ENCODE measurements around the gene SPOCK3.

GRCh38 chr4:166987026-166987425, 247.3 kb downstream of the SPOCK3 start:
- no peak for TF ChIP-seq CTCF (IDR thresholded peaks at IDR 0.05)
- no peak for TF ChIP-seq POLR2A (IDR thresholded peaks at IDR 0.05)
